ENCODE data around the gene NPRL2. TPM values are rescaled to one million over a fixed set of nuclear protein-coding genes. Genes with fewer than 3 reads are reported as not detected.
"Not testable (repeated sequence)": the region's sequence is repeated elsewhere in the genome, so short reads cannot be mapped to it uniquely, and the experiment has no call there.

Gene NPRL2
- total RNA-seq, 2 experiments from 2014 or later: 55.8 to 58.2 TPM

DNA sequence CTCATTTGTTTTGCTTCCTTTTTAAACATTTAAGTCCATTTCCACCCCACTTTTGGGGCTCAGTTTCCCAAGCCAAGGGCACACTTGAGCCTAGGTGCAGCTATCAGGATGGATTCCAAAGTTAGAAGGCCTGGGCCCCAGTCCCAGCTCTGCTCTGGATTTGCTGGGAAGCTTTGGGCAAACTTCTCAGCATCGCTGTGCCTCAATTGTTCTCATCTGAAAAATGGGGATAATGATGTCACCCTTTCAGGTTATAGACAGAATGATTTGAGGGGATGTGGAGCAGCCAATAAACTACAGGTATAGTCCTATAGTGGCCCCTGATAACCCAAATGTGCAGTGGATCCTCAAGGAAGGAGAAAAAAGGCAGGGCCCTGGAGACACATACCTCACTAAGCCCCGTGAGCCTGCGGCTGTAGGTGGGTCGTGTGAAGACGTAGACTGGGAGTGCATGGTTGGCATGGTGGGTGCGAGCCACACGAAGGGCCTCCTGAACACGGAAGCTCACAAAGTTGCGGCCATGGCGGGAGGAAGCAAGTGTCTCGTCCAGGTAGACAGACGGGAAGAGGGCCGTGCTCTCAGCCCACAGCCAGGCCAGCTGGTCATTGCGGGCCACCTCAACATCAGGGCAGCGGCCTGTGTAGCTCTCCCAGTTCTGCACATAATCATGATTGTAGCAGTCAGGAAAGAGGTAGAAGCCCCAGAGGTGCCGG lies 31.2 kb downstream of the NPRL2 start:
- DNase-seq: no peak

DNA sequence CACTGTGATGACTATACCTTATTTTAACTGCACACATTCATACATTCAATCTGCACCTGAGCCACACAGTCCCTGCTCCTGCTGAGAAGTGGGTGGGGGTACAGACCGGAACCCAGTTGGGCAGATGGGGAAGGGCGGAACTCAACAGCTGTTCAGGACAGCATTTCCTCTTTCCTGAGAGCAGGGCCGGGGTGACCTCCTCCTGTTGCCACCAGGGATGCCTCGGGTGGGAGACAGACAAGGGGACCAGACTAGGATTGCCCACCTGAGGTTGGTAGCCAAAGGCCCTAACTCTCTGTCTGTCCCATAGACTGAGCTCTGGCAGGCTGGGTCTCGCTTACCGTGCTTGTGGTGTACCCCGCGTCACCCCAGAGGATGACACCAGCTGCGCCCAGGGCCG lies 32.0 kb downstream of the NPRL2 start:
- DNase-seq: no peak
- peaks cover 6% of the 10 kb centered on the region for H3K36me3 Mint-ChIP-seq
- no peaks in the 10 kb centered on the region for H3K9me3 Mint-ChIP-seq
- H3K27me3 Mint-ChIP-seq: no peaks in the 10 kb centered on the region
- POLR2A ChIA-PET: interaction anchor here (0.5 to 1.6 kb wide), 4 partner anchors 19 to 308 kb away, joined by 3 to 4 read pairs (median 4); partner anchors contain the start of genes CYB561D2, HYAL3, NAA80 and NPRL2
- no peak overlapping the region for H3K27ac Mint-ChIP-seq
- H3K4me3 Mint-ChIP-seq: no peak overlapping the region
- peaks cover 25% of the 10 kb centered on the region for H3K4me1 Mint-ChIP-seq
- ATAC-seq (ENCODE audit: low read depth): no peak

More for the DNA sequence above, 31.2 kb downstream of the NPRL2 start:
- Mint-ChIP-seq H3K9me3 (no peaks in the 10 kb centered on the region), H3K4me3 (no peak overlapping the region), H3K36me3 (peaks cover 6% of the 10 kb centered on the region), H3K4me1 (peaks cover 25% of the 10 kb centered on the region), H3K27ac (no peak overlapping the region), H3K27me3 (no peaks in the 10 kb centered on the region)
- ATAC-seq (ENCODE audit: low read depth): no peak
- POLR2A ChIA-PET: interaction anchor here (1.1 kb wide), 1 partner anchor 20 kb away, joined by 3 read pairs; the partner anchor contains the start of genes HYAL3 and NAA80

DNA sequence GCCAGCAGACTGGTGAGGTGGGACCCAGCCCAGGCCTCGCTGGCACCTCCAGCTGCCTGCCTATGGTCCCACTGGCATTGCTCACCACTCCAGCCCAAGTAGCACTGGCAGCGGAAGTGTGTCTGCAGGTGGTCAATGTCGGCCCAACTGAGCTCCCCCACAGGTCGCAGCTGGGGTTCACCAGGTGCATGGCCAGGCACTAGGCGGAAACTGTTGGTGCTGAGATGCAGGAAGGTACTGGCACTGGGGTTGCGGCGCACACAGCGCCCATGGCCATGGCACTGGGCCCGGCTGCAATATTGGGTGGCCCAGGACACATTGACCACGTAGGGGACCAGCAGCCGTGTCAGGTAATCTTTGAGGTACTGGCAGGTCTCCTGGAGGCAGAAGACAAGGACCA lies 32.4 kb downstream of the NPRL2 start:
- Mint-ChIP-seq H3K4me1 (peaks cover 25% of the 10 kb centered on the region), H3K27me3 (no peaks in the 10 kb centered on the region), H3K4me3 (no peak overlapping the region), H3K9me3 (no peaks in the 10 kb centered on the region), H3K27ac (no peak overlapping the region), H3K36me3 (peaks cover 6% of the 10 kb centered on the region)
- POLR2A ChIA-PET: interaction anchor here (0.5 to 1.6 kb wide), 4 partner anchors 10 to 309 kb away, joined by 3 to 5 read pairs (median 4); partner anchors contain the start of genes CYB561D2, NPRL2 and TUSC2
- ATAC-seq (ENCODE audit: low read depth) (no peak), DNase-seq (no peak)

GRCh38 chr3:50317300-50317699 lies 33.3 kb downstream of the NPRL2 start:
- POLR2A ChIA-PET: interaction anchor here (0.6 to 3.5 kb wide), 11 partner anchors 10 to 295 kb away, joined by 3 to 17 read pairs (median 3); partner anchors contain the start of genes CISH, CYB561D2, HYAL3 and IFRD2
- Mint-ChIP-seq H3K36me3 (peaks cover 6% of the 10 kb centered on the region), H3K4me1 (peaks cover 24% of the 10 kb centered on the region), H3K27ac (peak overlapping the region; percentile 88), H3K9me3 (no peaks in the 10 kb centered on the region), H3K27me3 (no peaks in the 10 kb centered on the region), H3K4me3 (no peak overlapping the region)
- ATAC-seq (ENCODE audit: low read depth): no peak
- DNase-seq: no peak

DNA sequence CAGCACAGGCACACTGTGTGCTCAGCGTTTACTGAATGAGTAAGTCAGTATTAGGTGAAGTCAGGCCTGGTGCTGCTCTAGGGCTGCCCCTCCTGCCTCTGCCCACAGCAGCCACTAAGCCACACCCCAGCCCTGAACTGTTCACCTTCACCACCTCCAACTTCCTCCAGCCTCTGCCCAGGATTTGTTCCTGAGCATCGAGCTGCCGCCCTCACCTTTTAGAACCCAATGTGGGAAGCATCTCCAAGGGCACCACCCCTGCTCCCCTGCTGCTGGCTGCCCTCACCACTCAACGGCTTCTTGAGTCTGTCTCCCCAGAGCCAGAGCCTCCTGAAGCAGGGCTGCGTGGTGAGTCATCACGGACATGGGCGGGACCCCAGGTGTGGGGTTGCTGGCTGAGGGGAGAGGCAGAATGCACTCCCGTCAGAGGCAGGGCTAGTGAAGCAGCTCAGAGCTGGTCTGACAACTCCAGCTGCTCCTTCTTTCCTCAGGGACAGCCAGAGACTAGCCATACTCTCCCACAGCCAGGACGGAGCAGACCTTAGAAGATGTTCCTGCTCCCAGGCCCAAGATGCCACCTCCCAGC lies 33.8 kb downstream of the NPRL2 start:
- no peaks in the 10 kb centered on the region for H3K27me3 Mint-ChIP-seq
- POLR2A ChIA-PET: interaction anchor here (0.8 to 3.5 kb wide), 8 partner anchors 11 to 295 kb away, joined by 3 to 17 read pairs (median 3); partner anchors contain the start of genes CISH, CYB561D2, HYAL3 and IFRD2
- peak; percentile 70 for ATAC-seq (ENCODE audit: low read depth)
- peaks cover 24% of the 10 kb centered on the region for H3K4me1 Mint-ChIP-seq
- no peaks in the 10 kb centered on the region for H3K9me3 Mint-ChIP-seq
- H3K27ac Mint-ChIP-seq: peak overlapping the region; percentile 88
- H3K36me3 Mint-ChIP-seq: peaks cover 6% of the 10 kb centered on the region
- peak overlapping the region; percentile 76 for H3K4me3 Mint-ChIP-seq
- DNase-seq: peak; percentile 68

- Mint-ChIP-seq H3K4me3 (no peak overlapping the region), H3K9me3 (no peaks in the 10 kb centered on the region), H3K27me3 (no peaks in the 10 kb centered on the region), H3K27ac (no peak overlapping the region), H3K36me3 (peaks cover 6% of the 10 kb centered on the region), H3K4me1 (peaks cover 21% of the 10 kb centered on the region)
- no peak for ATAC-seq (ENCODE audit: low read depth)
- no peak for DNase-seq
- POLR2A ChIA-PET: interaction anchor here (1.2 to 3.5 kb wide), 3 partner anchors 13 to 23 kb away, joined by 5 to 17 read pairs (median 10); partner anchors contain the start of genes HYAL3, NAA80 and TUSC2
Measured at GRCh38 chr3:50314816-50315215, 35.8 kb downstream of the NPRL2 start.

- H3K27me3 Mint-ChIP-seq: no peaks in the 10 kb centered on the region
- H3K4me3 Mint-ChIP-seq: no peak overlapping the region
- no peak overlapping the region for H3K27ac Mint-ChIP-seq
- H3K4me1 Mint-ChIP-seq: peaks cover 21% of the 10 kb centered on the region
- no peaks in the 10 kb centered on the region for H3K9me3 Mint-ChIP-seq
- no peak for DNase-seq
- POLR2A ChIA-PET: interaction anchor here (1.0 to 3.5 kb wide), 3 partner anchors 12 to 23 kb away, joined by 3 to 17 read pairs (median 10); partner anchors contain the start of genes HYAL3 and NAA80
- H3K36me3 Mint-ChIP-seq: peaks cover 5% of the 10 kb centered on the region
- no peak for ATAC-seq (ENCODE audit: low read depth)
Measured at GRCh38 chr3:50314342-50314741, 36.2 kb downstream of the NPRL2 start.

DNA sequence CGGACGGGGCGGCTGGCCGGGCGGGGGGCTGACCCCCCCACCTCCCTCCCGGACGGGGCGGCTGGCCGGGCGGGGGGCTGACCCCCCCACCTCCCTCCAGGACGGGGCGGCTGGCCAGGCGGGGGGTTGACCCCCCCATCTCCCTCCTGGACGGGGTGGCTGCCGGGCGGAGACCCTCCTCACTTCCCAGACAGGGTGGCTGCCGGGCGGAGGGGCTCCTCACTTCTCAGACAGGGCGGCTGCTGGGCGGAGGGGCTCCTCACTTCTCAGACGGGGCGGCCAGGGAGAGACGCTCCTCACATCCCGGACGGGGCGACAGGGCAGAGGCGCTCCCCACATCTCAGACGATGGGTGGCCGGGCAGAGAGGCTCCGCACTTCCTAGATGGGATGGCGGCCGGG lies 38.5 kb downstream of the NPRL2 start:
- DNase-seq; H3K27me3 Mint-ChIP-seq; H3K36me3 Mint-ChIP-seq; H3K27ac Mint-ChIP-seq; POLR2A ChIA-PET; H3K9me3 Mint-ChIP-seq; H3K4me3 Mint-ChIP-seq; ATAC-seq (ENCODE audit: low read depth): not testable (repeated sequence)
- H3K4me1 Mint-ChIP-seq: peaks cover 13% of the 10 kb centered on the region

DNA sequence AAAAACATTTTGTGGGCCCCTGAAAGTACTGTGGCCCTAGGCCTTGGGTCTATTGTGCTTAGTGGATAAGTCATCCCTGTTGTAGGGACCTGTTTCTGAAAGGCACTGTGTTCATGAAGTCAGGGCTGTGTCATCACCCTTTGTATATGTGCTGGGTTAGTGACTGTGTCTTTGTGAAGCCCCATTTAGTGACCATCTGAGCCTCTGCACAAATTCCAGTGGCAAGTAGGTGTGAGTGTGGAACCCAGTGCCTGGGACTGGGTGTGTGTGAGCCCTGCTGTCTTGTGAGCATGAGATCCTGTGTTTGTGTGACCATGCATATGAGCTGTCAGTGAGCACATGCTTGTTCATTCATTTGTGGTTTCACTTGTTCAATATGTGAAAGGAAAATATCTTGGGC lies 46.0 kb downstream of the NPRL2 start:
- H3K36me3 Mint-ChIP-seq: no peaks in the 10 kb centered on the region
- no peak overlapping the region for H3K27ac Mint-ChIP-seq
- H3K9me3 Mint-ChIP-seq: no peaks in the 10 kb centered on the region
- no peak for ATAC-seq (ENCODE audit: low read depth)
- no peaks in the 10 kb centered on the region for H3K27me3 Mint-ChIP-seq
- no peak overlapping the region for H3K4me3 Mint-ChIP-seq
- no peak for DNase-seq
- POLR2A ChIA-PET: no interaction called here
- H3K4me1 Mint-ChIP-seq: peaks cover 9% of the 10 kb centered on the region

DNA sequence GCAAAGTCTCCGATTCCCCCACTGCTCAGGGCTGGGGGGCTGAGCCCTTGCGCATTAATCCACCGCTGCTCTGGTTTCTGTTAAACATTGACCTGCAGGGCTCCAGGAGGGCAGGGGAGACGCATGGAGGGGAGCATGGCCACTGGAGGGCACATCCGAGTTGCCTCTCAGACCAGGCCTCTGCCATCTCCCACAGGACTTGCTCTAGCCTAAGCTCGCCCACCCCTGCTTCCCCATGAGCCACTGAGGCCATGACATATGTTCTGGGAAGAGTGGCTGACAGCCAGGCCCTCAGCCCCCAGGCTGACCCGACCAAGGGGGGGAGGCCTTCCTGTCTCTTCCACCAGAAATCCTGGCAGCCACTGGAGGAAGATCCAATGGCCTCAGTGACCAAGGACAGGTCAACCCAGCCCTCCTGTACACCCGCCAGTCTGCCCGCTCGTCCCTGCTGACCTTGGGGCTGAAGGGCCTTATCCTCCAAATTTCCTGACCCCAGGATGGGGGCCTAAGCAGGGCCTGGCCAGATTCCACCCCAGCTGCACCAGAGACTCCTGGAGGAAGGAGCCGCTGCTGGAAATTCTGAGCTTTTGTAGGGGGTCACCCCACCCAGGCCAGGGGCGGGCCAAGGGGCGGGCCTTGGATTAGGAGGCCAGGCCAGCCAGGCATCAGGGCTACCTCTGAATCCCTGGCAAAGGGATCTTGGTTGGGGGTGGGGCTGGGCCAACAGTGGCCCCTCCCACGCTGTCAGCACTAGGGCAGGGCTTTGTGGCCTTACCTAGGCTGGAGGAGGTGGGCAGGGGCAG lies 47.4 kb downstream of the NPRL2 start, which contains the start of gene HYAL1:
HYAL1 (minus strand) TSS at position 562 of the 803 bp plus-strand sequence. CDS start 618 bp downstream, outside the sequence.
- no peaks in the 10 kb centered on the region for H3K9me3 Mint-ChIP-seq
- POLR2A ChIA-PET: no interaction called here
- no peak for DNase-seq
- H3K27me3 Mint-ChIP-seq: no peaks in the 10 kb centered on the region
- no peak for ATAC-seq (ENCODE audit: low read depth)
- H3K36me3 Mint-ChIP-seq: no peaks in the 10 kb centered on the region
- no peak within 1 kb of the TSS for H3K4me3 Mint-ChIP-seq
- H3K27ac Mint-ChIP-seq: no peak within 1 kb of the TSS
- peaks cover 10% of the 10 kb centered on the region for H3K4me1 Mint-ChIP-seq

DNA sequence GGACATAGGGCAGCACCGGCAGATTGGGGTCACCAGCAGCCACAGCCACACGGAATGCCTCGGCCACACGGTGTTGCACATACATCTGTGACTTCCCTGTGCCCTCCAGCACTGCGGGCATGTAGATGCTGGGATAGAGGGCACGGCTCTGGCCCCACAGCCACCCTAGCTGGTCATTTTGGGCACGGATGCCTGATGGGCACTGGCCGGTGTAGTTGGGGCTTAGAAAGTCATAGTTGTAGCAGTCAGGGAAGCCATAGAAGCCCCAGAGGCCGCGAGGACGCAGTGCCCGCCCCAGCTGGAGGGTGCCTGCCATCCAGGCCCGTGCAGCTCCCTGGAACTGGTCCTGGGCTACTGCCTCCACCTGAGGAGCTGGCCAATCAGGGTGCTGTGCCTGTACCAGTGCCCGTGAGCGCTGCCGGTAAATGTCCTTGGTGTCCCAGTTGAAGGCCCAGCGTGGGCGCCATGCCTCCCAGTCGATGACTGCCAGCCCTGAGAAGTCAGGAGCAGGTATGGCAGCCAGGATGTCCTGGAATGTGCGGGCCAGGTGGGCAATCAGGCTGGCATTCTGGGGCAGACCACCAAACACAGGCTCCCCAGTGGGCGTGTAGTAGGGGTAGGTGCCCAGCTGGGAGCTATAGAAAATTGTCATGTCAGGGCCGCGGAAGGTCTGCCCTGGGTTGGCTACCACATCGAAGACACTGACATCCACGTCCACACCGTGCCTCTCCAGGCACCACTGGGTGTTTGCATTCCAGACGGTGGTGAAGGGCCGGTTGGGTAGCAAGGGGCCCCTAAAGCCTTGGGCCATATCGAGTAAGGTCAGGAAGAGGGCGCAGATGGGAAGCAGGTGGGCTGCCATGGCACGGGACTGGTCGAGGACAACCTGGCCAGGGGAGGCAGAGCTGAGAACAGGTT lies 48.2 kb downstream of the NPRL2 start:
- Mint-ChIP-seq H3K4me3 (no peak overlapping the region), H3K27me3 (no peaks in the 10 kb centered on the region), H3K27ac (no peak overlapping the region), H3K36me3 (no peaks in the 10 kb centered on the region), H3K4me1 (peaks cover 18% of the 10 kb centered on the region), H3K9me3 (no peaks in the 10 kb centered on the region)
- DNase-seq: no peak
- POLR2A ChIA-PET: interaction anchor here (0.7 to 0.9 kb wide), 2 partner anchors 12 to 980 kb away, joined by 3 to 4 read pairs; no protein-coding TSS in a partner anchor
- ATAC-seq (ENCODE audit: low read depth): no peak

DNA sequence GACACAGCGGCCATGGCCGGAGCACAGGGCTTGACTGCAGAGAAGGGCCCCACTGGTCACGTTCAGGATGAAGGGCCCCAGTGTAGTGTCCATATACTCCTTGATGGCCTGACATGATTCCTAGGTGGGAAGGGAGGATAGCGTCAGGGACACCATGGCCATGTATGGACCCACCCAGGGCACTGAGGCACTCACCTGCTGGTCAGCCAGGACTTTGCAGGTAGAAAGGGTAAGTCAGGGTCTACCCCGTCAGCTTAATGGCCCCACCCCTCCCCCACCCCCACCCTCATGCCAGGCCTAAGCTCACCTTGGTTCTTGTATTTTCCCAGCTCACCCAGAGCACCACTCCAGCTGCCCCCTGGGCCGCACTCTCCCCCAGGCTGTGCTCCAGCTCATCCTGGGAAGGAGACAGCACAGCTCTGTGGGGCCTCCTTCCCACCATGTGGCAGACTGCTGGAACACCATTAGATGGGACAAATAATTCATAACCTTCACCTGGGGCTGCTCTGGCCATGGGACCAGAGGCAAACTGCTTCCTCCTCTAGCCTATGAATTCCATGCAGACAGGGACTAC lies 49.8 kb downstream of the NPRL2 start:
- Mint-ChIP-seq H3K9me3 (no peaks in the 10 kb centered on the region), H3K4me3 (peak overlapping the region; percentile 96), H3K4me1 (peaks cover 18% of the 10 kb centered on the region), H3K36me3 (peaks cover 1% of the 10 kb centered on the region), H3K27ac (peak overlapping the region; percentile 98), H3K27me3 (no peaks in the 10 kb centered on the region)
- ATAC-seq (ENCODE audit: low read depth): no peak
- POLR2A ChIA-PET: interaction anchor here (8.0 kb wide), 1 partner anchor 38 kb away, joined by 89 read pairs; the partner anchor contains the start of gene RASSF1
- DNase-seq: no peak

Data from activated naive CD8-positive, alpha-beta T cell treated with anti-CD3 and anti-CD28 coated beads, Interleukin-2, amount 10 ng/mL, durations not matched to agents 7 days and 5 days (primary cell).